Keratinocyte (primary cell): Measurements from ENCODE around the gene MYBPHL. TPM values are rescaled to one million over a fixed set of nuclear protein-coding genes. Genes with fewer than 3 reads are reported as not detected.
A peak's percentile ranks its signal among the peaks of the same experiment; 100 is the strongest.

Experiments
- DNase-seq: peaks from one replicate; pipeline ENCODE4 v3.0.0-alpha.2; 2011; ENCODE audit warnings: low read depth, missing footprints, low spot score
- FAIRE-seq: peaks from 2 replicates; lab custom pipeline; 2011; peaks lifted over from hg19 to GRCh38; lab: Jason Lieb, UNC
- H2AFZ ChIP-seq: 2 replicates; pipeline ENCODE4 v1.6.0; 2012; ENCODE audit warnings: low read length, control low read depth, inconsistent platforms; ENCODE audit not compliant: control insufficient read depth
- H3K27ac ChIP-seq: 2 replicates; pipeline ENCODE4 v1.5.1; 2011; ENCODE audit warnings: low read length; ENCODE audit not compliant: control insufficient read depth, insufficient read depth
- H3K27me3 ChIP-seq: 3 replicates; pipeline ENCODE4 v1.6.0; 2011; ENCODE audit warnings: low read length; ENCODE audit not compliant: control insufficient read depth, insufficient read depth; ENCODE audit errors: extremely low read depth
- H3K36me3 ChIP-seq, 2 experiments: 2 replicates in 1 of 2; 3 replicates in 1 of 2; pipeline ENCODE4 v1.5.1; 2011; ENCODE audit warnings: low read length in 2 of 2, mild to moderate bottlenecking in 1 of 2; ENCODE audit not compliant: control insufficient read depth in 2 of 2, insufficient read depth in 2 of 2; ENCODE audit errors: extremely low read depth in 1 of 2
- H3K4me1 ChIP-seq: 3 replicates; pipeline ENCODE4 v1.5.1; 2011; ENCODE audit warnings: low read length; ENCODE audit not compliant: control insufficient read depth, insufficient read depth; ENCODE audit errors: extremely low read depth
- H3K4me2 ChIP-seq: 3 replicates; pipeline ENCODE4 v1.6.0; 2011; ENCODE audit warnings: low read depth, low read length; ENCODE audit not compliant: control insufficient read depth, insufficient read depth; ENCODE audit errors: extremely low read depth
- H3K4me3 ChIP-seq, 3 experiments: fragments of 200-600 bp in 1 of 3; sonication (generic) in 1 of 3; 2 replicates in 2 of 3; 3 replicates in 1 of 3; pipeline ENCODE4 v1.5.1; 2011 to 2016; ENCODE audit warnings: low read length in 3 of 3, mild to moderate bottlenecking in 3 of 3, control low read depth in 2 of 3, inconsistent platforms in 1 of 3, low read depth in 1 of 3, mixed read lengths in 1 of 3, mixed run types in 1 of 3, moderate library complexity in 1 of 3; ENCODE audit not compliant: control insufficient read depth in 2 of 3, insufficient read depth in 2 of 3; ENCODE audit errors: extremely low read depth in 1 of 3
- H3K79me2 ChIP-seq: 2 replicates; pipeline ENCODE4 v1.6.0; 2012; ENCODE audit warnings: low read length; ENCODE audit not compliant: control insufficient read depth, insufficient read depth
- H3K9ac ChIP-seq: 3 replicates; pipeline ENCODE4 v1.6.0; 2011; ENCODE audit warnings: low read length; ENCODE audit not compliant: control insufficient read depth, insufficient read depth; ENCODE audit errors: extremely low read depth
- H3K9me1 ChIP-seq: 3 replicates; pipeline ENCODE4 v1.6.0; 2011; ENCODE audit warnings: low read length; ENCODE audit not compliant: control insufficient read depth, insufficient read depth; ENCODE audit errors: extremely low read depth
- H3K9me3 ChIP-seq: 2 replicates; pipeline ENCODE4 v1.5.1; 2012; ENCODE audit warnings: low read depth, low read length; ENCODE audit not compliant: control insufficient read depth
- H4K20me1 ChIP-seq: 3 replicates; pipeline ENCODE4 v1.6.0; 2011; ENCODE audit warnings: low read length; ENCODE audit not compliant: control insufficient read depth, insufficient read depth; ENCODE audit errors: extremely low read depth
- CTCF ChIP-seq, 3 experiments: IDR thresholded peaks in 1 of 3; conservative IDR thresholded peaks in 1 of 3; optimal IDR thresholded peaks in 1 of 3; 2 replicates in 2 of 3; 3 replicates in 1 of 3; pipeline versions ENCODE3 to v1.5.1; 2011; ENCODE audit warnings: low read length in 3 of 3, mild to moderate bottlenecking in 3 of 3, moderate library complexity in 2 of 3, control low read depth in 1 of 3, inconsistent platforms in 1 of 3; ENCODE audit not compliant: insufficient read depth in 2 of 3; ENCODE audit errors: extremely low read depth in 1 of 3
- EZH2 ChIP-seq: IDR thresholded peaks from one replicate; pipeline ENCODE4 v1.6.1; 2012; ENCODE audit warnings: inconsistent platforms, mild to moderate bottlenecking, low read length, moderate library complexity
- dilution Hi-C: fragments of 300-500 bp; cut with MboI; formaldehyde crosslinking; loops from one replicate; pipeline ENCODE4 v1.7.0; 2020; ENCODE audit warnings: low sequenced_read_pairs; ENCODE audit not compliant: extremely low pct_ligation_motif_present
- polyA plus RNA-seq, 5 experiments: library from polyadenylated mRNA; depleted of rRNA in 3 of 5; stranded (reverse) in 3 of 5; stranded (forward) in 1 of 5; unstranded in 1 of 5; fragments of >200 nt; gene quantifications; 1 replicate in 1 of 5; 2 replicates in 3 of 5; 3 replicates in 1 of 5; pipeline versions ENCODE4 v1.2.1 to v1.2.3, GENCODE V29; 2011 to 2012; ENCODE audit warnings: missing spikeins in 2 of 5, low read depth in 1 of 5, low replicate concordance in 1 of 5

Gene MYBPHL
- polyA plus RNA-seq, 1 donor (not counting 4 experiments of a cell fraction or from before 2014, with no cell fraction given), result 1.1 TPM

DNA sequence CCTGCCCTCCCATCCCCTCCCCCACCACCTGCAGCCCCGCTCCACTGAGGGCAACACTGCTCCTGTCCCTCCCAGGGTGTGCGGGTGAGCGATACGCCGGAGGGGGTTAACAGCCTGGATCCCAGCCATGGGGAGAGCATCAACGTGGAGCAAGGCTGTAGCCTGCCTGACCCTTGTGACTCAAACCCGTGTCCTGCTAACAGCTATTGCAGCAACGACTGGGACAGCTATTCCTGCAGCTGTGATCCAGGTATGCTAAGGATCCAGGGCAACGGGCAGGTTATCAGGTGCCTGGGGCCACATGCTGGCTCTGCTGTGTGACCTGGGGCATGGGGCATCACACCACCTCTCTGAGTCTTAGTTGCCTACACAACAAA is 42.4 kb downstream of the MYBPHL start:
- H2AFZ ChIP-seq, result no peak overlapping the region
- FAIRE-seq (no peak), DNase-seq (no peak)
- no peaks in the 10 kb centered on the region for H3K9me1 ChIP-seq
- no peak for TF ChIP-seq EZH2
- no peak for TF ChIP-seq CTCF (optimal IDR thresholded peaks at IDR 0.05 in 1 of 3, IDR thresholded peaks at IDR 0.05 in 1 of 3, conservative IDR thresholded peaks at IDR 0.05 in 1 of 3; ENCODE audit: extremely low read depth in 1 of 3, insufficient read depth in 2 of 3, low read length in 3 of 3)
- H3K4me2 ChIP-seq, result no peak overlapping the region
- no peaks in the 10 kb centered on the region for H3K9me3 ChIP-seq
- no peak overlapping the region for H3K9ac ChIP-seq
- peaks cover 23% of the 10 kb centered on the region for H3K4me1 ChIP-seq
- dilution Hi-C loops, result no loop called here
- no peak overlapping the region for H3K4me3 ChIP-seq
- H3K27me3 ChIP-seq, result no peaks in the 10 kb centered on the region
- no peaks in the 10 kb centered on the region for H3K79me2 ChIP-seq
- no peaks in the 10 kb centered on the region for H4K20me1 ChIP-seq
- H3K27ac ChIP-seq, result no peak overlapping the region
- H3K36me3 ChIP-seq, result peaks cover 12 to 18% of the 10 kb centered on the region in 2 experiments

GRCh38 chr1:109263597-109264378 is 43.0 kb downstream of the MYBPHL start:
- Histone ChIP-seq H3K36me3 (peaks cover 15 to 22% of the 10 kb centered on the region in 2 experiments), H3K27ac (peak overlapping the region; percentile 86), H3K4me3 (no peak overlapping the region), H3K4me2 (peak overlapping the region; percentile 84), H3K79me2 (no peaks in the 10 kb centered on the region), H3K9me3 (no peaks in the 10 kb centered on the region), H3K9me1 (no peaks in the 10 kb centered on the region), H2AFZ (peak overlapping the region; percentile 82), H3K9ac (peak overlapping the region; percentile 22), H3K27me3 (no peaks in the 10 kb centered on the region), H4K20me1 (no peaks in the 10 kb centered on the region), H3K4me1 (peaks cover 23% of the 10 kb centered on the region)
- no peak for DNase-seq
- dilution Hi-C loops, result no loop called here
- FAIRE-seq, result no peak
- TF ChIP-seq EZH2 (no peak), CTCF (optimal IDR thresholded peaks at IDR 0.05 in 1 of 3, IDR thresholded peaks at IDR 0.05 in 1 of 3, conservative IDR thresholded peaks at IDR 0.05 in 1 of 3; ENCODE audit: extremely low read depth in 1 of 3, insufficient read depth in 2 of 3, low read length in 3 of 3) (peak; percentile 95 to 99 (median 99))
